ENCODE results near the gene VPS4A. TPM values are rescaled to one million over a fixed set of nuclear protein-coding genes. Genes with fewer than 3 reads are reported as not detected.

VPS4A gene
- polyA plus RNA-seq, 3 donors = 18.2 to 25.7 (median 21.8) TPM

DNA sequence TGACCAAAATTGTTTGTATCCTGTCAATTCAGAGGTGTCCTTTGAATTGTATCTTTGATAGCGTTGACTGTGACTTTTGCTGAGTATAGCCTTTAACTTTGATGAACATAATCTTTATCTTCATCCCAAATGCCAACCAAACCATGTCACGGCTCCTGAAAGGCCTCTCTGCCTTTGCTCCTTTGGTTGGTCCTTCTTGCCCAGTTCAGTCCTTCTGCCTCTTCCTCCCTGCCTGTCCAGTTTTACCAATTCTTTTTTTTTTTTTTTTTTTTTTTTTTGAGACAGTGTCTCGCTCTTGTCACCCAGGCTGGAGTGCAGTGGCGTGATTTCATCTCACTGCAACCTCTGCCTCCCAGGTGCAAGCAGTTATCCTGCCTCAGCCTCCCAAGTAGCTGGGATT lies 12.9 kb upstream of the VPS4A start:
- Mint-ChIP-seq H3K9me3 (peaks cover 0 to 3% (median 0%) of the 10 kb centered on the region in 7 donors), H3K36me3 (peaks cover 10 to 12% of the 10 kb centered on the region in 2 donors), H3K4me3 (no peak overlapping the region), H3K4me1 (peaks cover 31% of the 10 kb centered on the region), H3K27ac (peak overlapping the region in 6 of 7 donors; percentile 60 to 89 (median 74)), H3K27me3 (ENCODE audit: low read depth in 3 of 3) (peaks cover 0 to 10% (median 2%) of the 10 kb centered on the region in 3 donors)
- H3K4me2 ChIP-seq (replicated peaks; ENCODE audit: extremely low read depth, low read length, poor library complexity, severe bottlenecking) = no peak overlapping the region
- no peaks in the 10 kb centered on the region for H4K20me1 ChIP-seq (ENCODE audit: insufficient read depth, low read length)
- no peaks in the 10 kb centered on the region for H3K27me3 ChIP-seq (ENCODE audit: control insufficient read depth in 2 of 2, insufficient read depth in 2 of 2, low read length in 2 of 2)
- H3K79me2 ChIP-seq (ENCODE audit: insufficient read depth, low read length) = no peaks in the 10 kb centered on the region
- no peak overlapping the region for H3K4me3 ChIP-seq (replicated peaks in 1 of 3; ENCODE audit: low read depth in 2 of 3, low read length in 3 of 3)
- WGBS (ENCODE audit: insufficient coverage) = no CpG with 5 or more reads among the region's 4 CpGs
- H3K4me1 ChIP-seq (ENCODE audit: control insufficient read depth in 1 of 2, insufficient read depth in 2 of 2, low read length in 2 of 2) = peaks cover 28 to 32% of the 10 kb centered on the region in 2 donors
- H2AFZ ChIP-seq (ENCODE audit: insufficient read depth, low read depth, low read length, poor library complexity, severe bottlenecking) = no peak overlapping the region
- no peaks in the 10 kb centered on the region for H3K9me3 ChIP-seq (replicated peaks in 1 of 2; ENCODE audit: control insufficient read depth in 1 of 2, insufficient read depth in 1 of 2, low read length in 2 of 2)
- DNase-seq = no peak
- intact Hi-C loops (cut with micrococcal nuclease) = no loop called here
- peak overlapping the region; percentile 39 to 54 for H3K27ac ChIP-seq (ENCODE audit: low read depth in 1 of 2, low read length in 2 of 2)
- H3K9ac ChIP-seq (ENCODE audit: insufficient read depth, low read length, poor library complexity, severe bottlenecking) = no peak overlapping the region
- H3K36me3 ChIP-seq (replicated peaks in 1 of 2; ENCODE audit: control insufficient read depth in 1 of 2, insufficient read depth in 2 of 2, low read length in 2 of 2) = no peaks in the 10 kb centered on the region
- TF ChIP-seq, protein P1, sequence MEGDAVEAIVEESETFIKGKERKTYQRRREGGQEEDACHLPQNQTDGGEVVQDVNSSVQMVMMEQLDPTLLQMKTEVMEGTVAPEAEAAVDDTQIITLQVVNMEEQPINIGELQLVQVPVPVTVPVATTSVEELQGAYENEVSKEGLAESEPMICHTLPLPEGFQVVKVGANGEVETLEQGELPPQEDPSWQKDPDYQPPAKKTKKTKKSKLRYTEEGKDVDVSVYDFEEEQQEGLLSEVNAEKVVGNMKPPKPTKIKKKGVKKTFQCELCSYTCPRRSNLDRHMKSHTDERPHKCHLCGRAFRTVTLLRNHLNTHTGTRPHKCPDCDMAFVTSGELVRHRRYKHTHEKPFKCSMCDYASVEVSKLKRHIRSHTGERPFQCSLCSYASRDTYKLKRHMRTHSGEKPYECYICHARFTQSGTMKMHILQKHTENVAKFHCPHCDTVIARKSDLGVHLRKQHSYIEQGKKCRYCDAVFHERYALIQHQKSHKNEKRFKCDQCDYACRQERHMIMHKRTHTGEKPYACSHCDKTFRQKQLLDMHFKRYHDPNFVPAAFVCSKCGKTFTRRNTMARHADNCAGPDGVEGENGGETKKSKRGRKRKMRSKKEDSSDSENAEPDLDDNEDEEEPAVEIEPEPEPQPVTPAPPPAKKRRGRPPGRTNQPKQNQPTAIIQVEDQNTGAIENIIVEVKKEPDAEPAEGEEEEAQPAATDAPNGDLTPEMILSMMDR (IDR thresholded peaks at IDR 0.05) = no peak

GRCh38 chr16:69301187-69301586 lies 10.0 kb upstream of the VPS4A start:
- DNase-seq = no peak
- Histone ChIP-seq H3K27me3 (ENCODE audit: control insufficient read depth in 2 of 2, insufficient read depth in 2 of 2, low read length in 2 of 2) (no peaks in the 10 kb centered on the region), H3K36me3 (replicated peaks in 1 of 2; ENCODE audit: control insufficient read depth in 1 of 2, insufficient read depth in 2 of 2, low read length in 2 of 2) (no peaks in the 10 kb centered on the region), H3K4me3 (replicated peaks in 1 of 3; ENCODE audit: low read depth in 2 of 3, low read length in 3 of 3) (no peak overlapping the region), H3K4me2 (replicated peaks; ENCODE audit: extremely low read depth, low read length, poor library complexity, severe bottlenecking) (no peak overlapping the region), H4K20me1 (ENCODE audit: insufficient read depth, low read length) (no peaks in the 10 kb centered on the region), H3K27ac (ENCODE audit: low read depth in 1 of 2, low read length in 2 of 2) (no peak overlapping the region), H3K79me2 (ENCODE audit: insufficient read depth, low read length) (no peaks in the 10 kb centered on the region), H2AFZ (ENCODE audit: insufficient read depth, low read depth, low read length, poor library complexity, severe bottlenecking) (no peak overlapping the region), H3K9ac (ENCODE audit: insufficient read depth, low read length, poor library complexity, severe bottlenecking) (no peak overlapping the region), H3K4me1 (ENCODE audit: control insufficient read depth in 1 of 2, insufficient read depth in 2 of 2, low read length in 2 of 2) (peaks cover 28 to 32% of the 10 kb centered on the region in 2 donors), H3K9me3 (replicated peaks in 1 of 2; ENCODE audit: control insufficient read depth in 1 of 2, insufficient read depth in 1 of 2, low read length in 2 of 2) (no peaks in the 10 kb centered on the region)
- peaks cover 0 to 3% (median 0%) of the 10 kb centered on the region in 7 donors for H3K9me3 Mint-ChIP-seq
- peaks cover 31% of the 10 kb centered on the region for H3K4me1 Mint-ChIP-seq
- intact Hi-C loops (cut with micrococcal nuclease) = no loop called here
- H3K4me3 Mint-ChIP-seq = no peak overlapping the region
- whole genome bisulfite sequencing (ENCODE audit: insufficient coverage) = 100% methylated on average over 1 of the region's 1 CpG
- no peak overlapping the region for H3K27ac Mint-ChIP-seq
- peaks cover 1 to 8% (median 7%) of the 10 kb centered on the region in 3 donors for H3K27me3 Mint-ChIP-seq (ENCODE audit: low read depth in 3 of 3)
- H3K36me3 Mint-ChIP-seq = peaks cover 10 to 12% of the 10 kb centered on the region in 2 donors
- TF ChIP-seq, protein P1 (IDR thresholded peaks at IDR 0.05) = no peak

Data from CD14-positive monocyte (primary cell).